Raji (cell line): ENCODE measurements around the gene GATAD2A.

Experiments
- POLR2A ChIP-seq: IDR thresholded peaks from 2 replicates; pipeline ENCODE4 v1.6.1; 2011; ENCODE audit warnings: low read depth, low read length, control low read depth; ENCODE audit not compliant: insufficient read depth

Gene GATAD2A

DNA sequence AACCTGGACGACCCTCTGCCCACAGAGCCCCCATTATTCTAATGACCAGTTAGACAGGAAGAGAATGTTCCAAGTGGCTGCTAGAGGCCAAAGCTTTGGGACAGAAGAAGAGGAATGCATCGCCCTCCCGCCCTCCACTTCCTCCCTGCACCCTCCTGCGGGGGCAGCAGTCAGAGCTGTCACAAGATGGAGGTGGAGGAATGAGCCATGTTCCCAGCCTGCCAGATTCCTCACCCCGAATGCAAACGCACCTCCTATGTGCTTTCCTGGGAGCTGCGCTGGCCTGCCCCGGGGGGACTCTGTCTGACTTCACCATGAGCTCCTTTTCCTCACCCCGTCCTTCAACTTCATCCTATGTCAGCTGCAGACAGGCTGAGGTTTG, 124.9 kb downstream of the GATAD2A start:
- no peak for TF ChIP-seq POLR2A

DNA sequence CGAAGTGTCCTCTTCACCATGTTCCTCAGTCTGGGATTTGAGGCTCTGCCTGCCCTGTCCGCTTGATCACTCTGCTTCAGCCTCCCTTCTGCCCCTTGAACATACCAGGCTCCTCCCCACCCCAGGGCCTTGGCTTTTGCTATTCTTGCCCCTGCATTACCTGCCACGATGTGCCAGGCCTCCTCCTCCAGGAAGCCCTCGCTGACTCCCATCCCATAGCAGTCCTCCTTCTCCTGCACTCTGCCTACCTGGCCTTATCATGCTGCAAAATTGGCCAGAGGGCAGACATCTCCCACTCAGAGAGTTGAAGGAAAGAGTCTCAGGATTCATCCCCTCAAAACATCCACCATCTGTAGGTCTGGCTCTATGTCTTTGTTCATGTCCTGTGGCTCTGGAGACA, 125.4 kb downstream of the GATAD2A start:
- no peak for TF ChIP-seq POLR2A

- no peak for TF ChIP-seq POLR2A
These were observed 126.7 kb downstream of the GATAD2A start for GRCh38 chr19:19531951-19532805.

DNA sequence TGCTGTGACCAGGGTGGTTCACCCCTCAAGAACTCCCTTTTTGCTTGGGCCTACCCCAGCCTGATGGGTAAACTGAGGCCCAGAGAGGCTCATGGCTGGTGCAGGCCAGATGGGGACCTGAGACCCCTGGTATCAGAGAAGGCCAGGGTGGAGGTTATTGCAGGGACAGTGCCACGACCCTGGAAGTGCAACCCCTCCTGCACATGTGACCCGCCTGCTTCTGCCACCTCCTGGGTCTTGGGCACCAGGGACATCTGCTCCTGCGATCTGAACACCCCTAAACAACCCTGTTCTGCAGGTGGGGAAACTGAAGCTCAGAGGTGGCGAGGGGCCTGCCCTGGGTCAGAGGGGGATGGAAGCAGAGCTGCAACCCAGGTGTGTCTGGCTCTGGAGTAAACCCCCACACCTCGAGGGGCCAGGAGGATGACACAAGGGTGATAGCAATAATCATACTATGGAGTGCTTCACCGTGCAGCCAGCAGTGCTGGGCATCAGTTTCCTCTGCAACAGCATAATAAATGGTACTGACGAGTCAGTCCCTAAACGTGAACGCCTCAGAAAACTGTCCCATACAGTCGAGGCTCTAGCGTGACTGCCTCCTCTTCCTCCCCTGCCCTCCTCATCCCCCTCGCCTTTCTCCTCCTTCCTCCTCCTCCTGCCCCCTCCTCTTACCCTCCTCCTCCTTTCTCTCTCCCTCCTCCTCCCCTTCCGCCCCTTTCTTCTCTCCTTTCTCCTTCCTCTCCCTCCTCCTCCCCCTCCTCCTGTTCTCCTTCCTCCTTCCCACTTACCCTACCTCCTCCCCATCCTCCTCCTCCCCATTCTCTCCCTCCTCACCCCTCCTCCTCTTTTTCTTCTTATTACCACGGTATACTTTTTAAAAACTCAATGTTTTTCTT, 127.6 kb downstream of the GATAD2A start:
- no peak for TF ChIP-seq POLR2A

DNA sequence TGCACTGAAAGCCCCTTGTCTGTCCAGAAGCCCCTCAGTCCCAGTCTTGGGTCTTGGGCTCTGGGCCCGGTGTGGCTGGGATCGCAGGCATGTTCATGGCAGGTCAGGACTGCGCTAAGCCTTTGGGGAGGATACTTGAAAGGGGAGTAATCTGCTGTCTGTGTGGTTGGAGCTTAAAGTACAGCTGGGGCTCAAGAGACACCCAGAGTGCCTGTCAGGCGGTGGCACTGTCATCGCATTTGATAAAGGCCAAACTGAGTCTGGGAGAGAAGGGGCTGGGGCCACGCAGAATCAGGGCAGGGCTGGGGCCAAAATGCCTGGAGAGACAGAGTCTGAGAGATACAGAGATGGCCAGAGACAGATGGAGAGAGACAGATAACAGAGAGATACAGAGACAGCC, 128.4 kb downstream of the GATAD2A start:
- no peak for TF ChIP-seq POLR2A

DNA sequence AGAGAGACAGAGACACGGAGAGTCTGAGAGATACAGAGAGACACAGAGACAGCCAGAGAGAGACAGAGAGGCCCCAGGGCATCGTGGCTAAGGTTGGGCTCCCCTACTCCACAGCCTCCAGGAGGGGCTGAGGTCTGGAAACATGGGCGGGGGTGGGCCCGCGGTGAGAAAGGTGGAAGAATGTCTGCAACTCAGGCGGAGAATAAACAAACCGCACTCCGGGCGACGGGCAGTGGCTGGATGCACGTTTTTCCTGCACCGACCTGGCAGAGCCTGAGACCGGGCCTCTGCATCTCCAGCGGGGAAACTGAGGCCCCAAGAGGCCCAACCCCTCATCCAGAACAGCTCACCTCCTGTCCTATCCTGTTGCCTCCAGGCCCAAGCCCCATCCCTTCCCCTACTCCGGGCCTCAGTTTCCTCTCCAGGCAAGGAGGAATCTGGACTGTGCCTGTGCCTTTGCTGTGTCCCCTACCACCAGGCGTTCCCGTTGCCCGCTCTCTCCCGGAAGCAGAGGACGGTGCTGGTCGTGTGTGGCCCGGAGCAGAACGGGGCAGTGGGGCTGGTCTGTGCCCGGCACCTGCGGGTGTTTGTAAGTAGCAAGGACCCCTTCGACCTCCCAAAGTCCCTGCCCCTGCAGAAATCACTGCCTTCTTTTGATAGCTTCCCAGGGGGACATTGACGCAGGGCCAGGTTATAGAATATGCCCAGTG, 129.2 kb downstream of the GATAD2A start:
- no peak for TF ChIP-seq POLR2A

GRCh38 chr19:19535311-19536191, 130.1 kb downstream of the GATAD2A start:
- no peak for TF ChIP-seq POLR2A

- no peak for TF ChIP-seq POLR2A
These were observed 131.9 kb downstream of the GATAD2A start for GRCh38 chr19:19537075-19538048.

- TF ChIP-seq POLR2A, result no peak
These were observed 132.7 kb downstream of the GATAD2A start, which contains the start of gene CILP2 for GRCh38 chr19:19538061-19538784. TSS of gene CILP2 (plus strand) at chr19:19538265. CDS start at chr19:19538350, 85 bp downstream.

GRCh38 chr19:19538785-19539166, 133.3 kb downstream of the GATAD2A start:
- TF ChIP-seq POLR2A, result no peak

- no peak for TF ChIP-seq POLR2A
These were observed 134.2 kb downstream of the GATAD2A start for GRCh38 chr19:19539698-19540063.

DNA sequence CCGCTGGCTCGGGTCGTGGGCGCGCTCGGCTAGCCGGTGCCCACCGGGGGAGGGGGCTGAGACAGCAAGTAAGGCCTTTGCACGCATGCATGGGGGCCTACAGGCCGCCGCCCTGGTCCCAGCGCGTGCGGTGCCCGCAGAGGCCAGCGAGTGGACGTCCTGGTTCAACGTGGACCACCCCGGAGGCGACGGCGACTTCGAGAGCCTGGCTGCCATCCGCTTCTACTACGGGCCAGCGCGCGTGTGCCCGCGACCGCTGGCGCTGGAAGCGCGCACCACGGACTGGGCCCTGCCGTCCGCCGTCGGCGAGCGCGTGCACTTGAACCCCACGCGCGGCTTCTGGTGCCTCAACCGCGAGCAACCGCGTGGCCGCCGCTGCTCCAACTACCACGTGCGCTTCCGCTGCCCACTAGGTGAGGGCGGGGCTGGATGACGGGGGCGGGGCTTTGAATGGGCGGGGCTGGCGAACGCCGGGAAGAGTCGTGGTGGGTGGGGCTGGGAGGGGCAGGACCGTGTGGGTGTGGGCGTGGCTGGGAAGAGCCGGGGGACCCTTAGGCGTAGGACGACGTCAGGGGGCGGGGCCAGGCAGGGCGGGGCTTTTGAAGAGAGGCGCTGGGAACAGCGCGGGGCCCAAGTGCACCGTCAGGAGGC, 134.7 kb downstream of the GATAD2A start:
- TF ChIP-seq POLR2A, result no peak
